Lower leg skin (tissue), 3 donors: ENCODE data around the gene CUL3.

Source experiments
- POLR2A ChIP-seq, 2 donors: fragments of 450-650 bp; IDR thresholded peaks; one replicate each; pipeline ENCODE4 v1.6.1; 2016 to 2017; ENCODE audit warnings: antibody characterized with exemption in 2 of 2, mild to moderate bottlenecking in 1 of 2, moderate library complexity in 1 of 2
- TF ChIP-seq, protein P1 (sequence below), 3 donors: fragments of 450-650 bp; IDR thresholded peaks; one replicate each; pipeline ENCODE4 v1.5.1; 2016; ENCODE audit warnings: antibody characterized with exemption in 3 of 3, mild to moderate bottlenecking in 3 of 3, moderate library complexity in 2 of 3

DNA sequence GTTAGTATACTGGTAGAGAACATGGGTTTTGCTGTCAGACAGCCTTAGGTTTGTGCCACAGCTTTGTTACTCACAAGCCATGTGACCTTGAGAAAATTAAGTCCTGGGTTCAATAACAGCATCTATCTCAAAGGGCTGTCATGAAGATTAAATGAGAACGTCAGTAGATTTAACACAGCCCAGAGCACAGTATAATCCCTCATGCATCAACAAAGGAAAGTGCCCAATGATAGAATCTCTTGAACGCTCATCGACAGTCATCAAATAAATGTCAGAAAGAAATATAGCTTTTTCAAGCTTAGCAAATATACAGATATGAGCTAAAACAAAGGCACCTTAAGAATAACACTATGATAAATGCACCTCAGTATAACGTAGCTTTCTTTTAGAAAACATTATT, 22.3 kb downstream of the CUL3 start:
- TF ChIP-seq, protein P1, sequence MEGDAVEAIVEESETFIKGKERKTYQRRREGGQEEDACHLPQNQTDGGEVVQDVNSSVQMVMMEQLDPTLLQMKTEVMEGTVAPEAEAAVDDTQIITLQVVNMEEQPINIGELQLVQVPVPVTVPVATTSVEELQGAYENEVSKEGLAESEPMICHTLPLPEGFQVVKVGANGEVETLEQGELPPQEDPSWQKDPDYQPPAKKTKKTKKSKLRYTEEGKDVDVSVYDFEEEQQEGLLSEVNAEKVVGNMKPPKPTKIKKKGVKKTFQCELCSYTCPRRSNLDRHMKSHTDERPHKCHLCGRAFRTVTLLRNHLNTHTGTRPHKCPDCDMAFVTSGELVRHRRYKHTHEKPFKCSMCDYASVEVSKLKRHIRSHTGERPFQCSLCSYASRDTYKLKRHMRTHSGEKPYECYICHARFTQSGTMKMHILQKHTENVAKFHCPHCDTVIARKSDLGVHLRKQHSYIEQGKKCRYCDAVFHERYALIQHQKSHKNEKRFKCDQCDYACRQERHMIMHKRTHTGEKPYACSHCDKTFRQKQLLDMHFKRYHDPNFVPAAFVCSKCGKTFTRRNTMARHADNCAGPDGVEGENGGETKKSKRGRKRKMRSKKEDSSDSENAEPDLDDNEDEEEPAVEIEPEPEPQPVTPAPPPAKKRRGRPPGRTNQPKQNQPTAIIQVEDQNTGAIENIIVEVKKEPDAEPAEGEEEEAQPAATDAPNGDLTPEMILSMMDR (IDR thresholded peaks at IDR 0.05) = no peak
- TF ChIP-seq POLR2A (IDR thresholded peaks at IDR 0.05) = no peak
